Measurements from ENCODE around the gene PRKN. TPM values are rescaled to one million over a fixed set of nuclear protein-coding genes. Genes with fewer than 3 reads are reported as not detected.

Gene PRKN
- total RNA-seq, 1 experiment from 2014 or later: not detected

GRCh38 chr6:162063666-162064065, 663.9 kb downstream of the PRKN start:
- DNase-seq (ENCODE audit: low read depth): peak; percentile 16

- peak; percentile 45 for DNase-seq (ENCODE audit: low read depth)
These were observed 669.2 kb downstream of the PRKN start for GRCh38 chr6:162058281-162058875.

GRCh38 chr6:162056745-162057144, 670.8 kb downstream of the PRKN start:
- peak; percentile 37 for DNase-seq (ENCODE audit: low read depth)

GRCh38 chr6:162056061-162056460, 671.5 kb downstream of the PRKN start:
- DNase-seq (ENCODE audit: low read depth): no peak

- DNase-seq (ENCODE audit: low read depth): peak; percentile 27
These were observed 672.2 kb downstream of the PRKN start for GRCh38 chr6:162055365-162055764.

- DNase-seq (ENCODE audit: low read depth): no peak
These were observed 674.5 kb downstream of the PRKN start for GRCh38 chr6:162053084-162053483.

GRCh38 chr6:162050579-162050978, 677.0 kb downstream of the PRKN start:
- no peak for DNase-seq (ENCODE audit: low read depth)

GRCh38 chr6:162046324-162046723, 681.2 kb downstream of the PRKN start:
- no peak for DNase-seq (ENCODE audit: low read depth)

- DNase-seq (ENCODE audit: low read depth): peak; percentile 39
These were observed 694.9 kb downstream of the PRKN start for GRCh38 chr6:162032620-162033019.

- no peak for DNase-seq (ENCODE audit: low read depth)
These were observed 697.5 kb downstream of the PRKN start for GRCh38 chr6:162029873-162030576.

- DNase-seq (ENCODE audit: low read depth): no peak
These were observed 700.7 kb downstream of the PRKN start for GRCh38 chr6:162026843-162027242.

GRCh38 chr6:162026031-162026430, 701.5 kb downstream of the PRKN start:
- DNase-seq (ENCODE audit: low read depth): no peak

GRCh38 chr6:162019349-162019748, 708.2 kb downstream of the PRKN start:
- no peak for DNase-seq (ENCODE audit: low read depth)

- no peak for DNase-seq (ENCODE audit: low read depth)
These were observed 710.0 kb downstream of the PRKN start for GRCh38 chr6:162017536-162017935.

- DNase-seq (ENCODE audit: low read depth): no peak
These were observed 713.3 kb downstream of the PRKN start for GRCh38 chr6:162014069-162014811.

GRCh38 chr6:162005372-162005771, 722.2 kb downstream of the PRKN start:
- no peak for DNase-seq (ENCODE audit: low read depth)

GRCh38 chr6:161996783-161997182, 730.8 kb downstream of the PRKN start:
- DNase-seq (ENCODE audit: low read depth): no peak

GRCh38 chr6:161985876-161986423, 741.6 kb downstream of the PRKN start:
- no peak for DNase-seq (ENCODE audit: low read depth)

- no peak for DNase-seq (ENCODE audit: low read depth)
These were observed 742.9 kb downstream of the PRKN start for GRCh38 chr6:161984713-161985112.

- DNase-seq (ENCODE audit: low read depth): no peak
These were observed 751.0 kb downstream of the PRKN start for GRCh38 chr6:161976553-161976952.

GRCh38 chr6:161973064-161973463, 754.5 kb downstream of the PRKN start:
- DNase-seq (ENCODE audit: low read depth): no peak

- no peak for DNase-seq (ENCODE audit: low read depth)
These were observed 756.5 kb downstream of the PRKN start for GRCh38 chr6:161971043-161971442.

Measured in Daoy (cell line).